MG63 (cell line): ENCODE results near the gene SNED1. TPM values are rescaled to one million over a fixed set of nuclear protein-coding genes. Genes with fewer than 3 reads are reported as not detected.
"Not testable (repeated sequence)": the region's sequence is repeated elsewhere in the genome, so short reads cannot be mapped to it uniquely, and the experiment has no call there.

Experiments used
- DNase-seq: peaks from one replicate; pipeline ENCODE4 v3.0.0-alpha.2; 2020
- H3K27me3 ChIP-seq: fragments of 250-450 bp; sonication (Bioruptor Pico); 2 replicates; pipeline ENCODE4 v1.5.1; 2020; ENCODE audit warnings: mild to moderate bottlenecking, moderate library complexity
- H3K36me3 ChIP-seq: fragments of 250-450 bp; sonication (Bioruptor Pico); 2 replicates; pipeline ENCODE4 v1.5.1; 2020; ENCODE audit warnings: mild to moderate bottlenecking, moderate library complexity
- H3K4me3 ChIP-seq: fragments of 250-450 bp; sonication (Bioruptor Pico); 2 replicates; pipeline ENCODE4 v1.5.1; 2020; ENCODE audit warnings: mild to moderate bottlenecking, moderate library complexity
- H3K9me3 ChIP-seq: fragments of 250-450 bp; sonication (Bioruptor Pico); 2 replicates; pipeline ENCODE4 v1.5.1; 2020; ENCODE audit warnings: mild to moderate bottlenecking, moderate library complexity
- total RNA-seq: library from RNA; depleted of rRNA; stranded (reverse); fragments of >200 nt; shearing (Covaris generic); gene quantifications from 2 replicates; pipeline ENCODE4 v1.2.3, GENCODE V29; 2014; ENCODE audit warnings: low replicate concordance

SNED1 gene
- total RNA-seq, 1 experiment from 2014 or later = 5.1 TPM

- H3K36me3 ChIP-seq = peaks cover 28% of the 10 kb centered on the region
Observed at GRCh38 chr2:241102239-241102803, 103.9 kb downstream of the SNED1 start, which contains the start of gene MTERF4. MTERF4 (minus strand) TSS chr2:241102287; CDS start chr2:241102273, 14 bp downstream.

GRCh38 chr2:241103176-241103595 is 104.8 kb downstream of the SNED1 start:
- no peak for DNase-seq

More at GRCh38 chr2:241102239-241102803, 103.9 kb downstream of the SNED1 start, which contains the start of gene MTERF4:
- Histone ChIP-seq H3K27me3 (no peaks in the 10 kb centered on the region), H3K9me3 (no peaks in the 10 kb centered on the region), H3K4me3 (peak within 1 kb of the TSS; percentile 74)
- peak; percentile 83 for DNase-seq

DNA sequence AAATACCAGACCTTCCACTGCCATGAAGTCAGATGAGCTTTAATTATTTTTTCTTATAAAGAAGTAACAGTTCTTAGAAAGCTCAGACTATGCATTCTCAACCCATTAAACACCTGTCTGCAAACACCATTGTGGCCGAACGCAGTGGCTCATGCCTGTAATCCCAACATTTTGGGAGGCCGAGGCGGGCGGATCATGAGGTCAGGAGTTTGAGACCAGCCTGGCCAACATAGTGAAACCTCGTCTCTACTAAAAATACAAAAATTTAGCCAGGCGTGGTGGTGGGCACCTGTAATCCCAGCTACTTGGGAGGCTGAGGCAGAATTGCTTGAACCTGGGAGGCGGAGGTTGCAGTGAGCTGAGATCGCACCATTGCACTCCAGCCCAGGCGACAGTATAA is 106.2 kb downstream of the SNED1 start:
- not testable (repeated sequence) for DNase-seq, H3K4me3 ChIP-seq

More at GRCh38 chr2:241103176-241103595, 104.8 kb downstream of the SNED1 start:
- no peaks in the 10 kb centered on the region for H3K27me3 ChIP-seq
- H3K36me3 ChIP-seq = peaks cover 21% of the 10 kb centered on the region
- peak overlapping the region; percentile 74 for H3K4me3 ChIP-seq
- no peaks in the 10 kb centered on the region for H3K9me3 ChIP-seq

DNA sequence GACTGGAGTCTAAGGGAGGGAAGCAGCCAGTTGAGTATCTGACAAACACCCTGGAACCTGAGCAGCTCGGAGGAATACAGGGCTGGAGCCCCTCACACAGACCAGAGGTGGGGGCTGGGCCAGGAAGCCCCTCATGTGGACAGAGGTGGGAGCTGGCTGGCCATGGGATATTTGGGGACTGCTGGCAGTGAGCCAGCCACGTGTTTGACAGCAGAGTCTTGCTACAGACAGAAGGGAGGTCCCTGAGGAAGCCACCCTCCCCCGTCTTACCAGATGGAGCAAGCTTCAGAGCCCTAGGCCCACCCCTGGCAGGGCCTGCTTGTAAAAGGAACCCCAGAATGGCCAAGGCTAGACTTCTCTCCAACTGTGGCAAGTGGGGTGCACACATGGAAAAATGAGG is 107.2 kb downstream of the SNED1 start:
- Histone ChIP-seq H3K36me3 (peaks cover 3% of the 10 kb centered on the region; the same call in 1 of the 2 replicates), H3K4me3 (no peak overlapping the region), H3K9me3 (no peaks in the 10 kb centered on the region), H3K27me3 (no peaks in the 10 kb centered on the region)
- DNase-seq = no peak

More for the DNA sequence above, 106.2 kb downstream of the SNED1 start:
- not testable (repeated sequence) for H3K27me3 ChIP-seq, H3K9me3 ChIP-seq
- H3K36me3 ChIP-seq = peaks cover 11% of the 10 kb centered on the region

DNA sequence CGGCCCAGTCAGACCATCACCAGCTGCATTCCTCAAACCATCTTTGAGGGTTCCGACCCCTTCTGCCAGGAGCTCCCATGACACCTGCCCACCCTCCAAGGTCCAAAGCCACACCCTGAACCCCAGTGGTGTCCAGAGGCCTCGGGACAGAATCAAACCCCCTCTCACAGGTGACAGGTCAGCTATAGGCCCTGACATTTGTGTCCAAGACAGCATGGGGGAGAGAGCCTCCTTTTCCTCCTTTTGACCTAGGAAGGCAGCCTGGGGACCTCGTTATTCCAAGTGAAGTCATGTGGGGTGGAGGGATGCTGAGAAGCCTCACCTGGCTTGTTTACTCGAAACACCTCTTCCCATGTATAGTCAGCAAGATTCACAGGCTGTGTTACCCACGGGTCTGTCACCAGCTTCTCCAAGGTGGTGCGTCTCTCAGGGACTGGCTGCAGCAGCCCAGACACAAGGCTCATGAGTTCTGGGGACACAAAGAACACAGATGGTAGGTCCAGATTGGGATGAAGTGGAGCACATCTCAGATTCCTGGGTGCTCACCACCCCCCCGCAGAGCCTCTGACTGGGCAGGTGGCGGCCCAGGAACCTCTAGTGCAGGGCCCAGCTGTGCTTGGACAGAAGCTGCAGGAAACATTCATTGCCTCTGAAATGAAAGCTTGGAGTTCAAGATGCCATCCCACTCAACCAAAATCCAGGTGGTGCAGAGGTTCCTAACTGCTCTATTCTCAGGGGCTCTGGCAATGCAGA is 108.8 kb downstream of the SNED1 start:
- Histone ChIP-seq H3K36me3 (no peaks in the 10 kb centered on the region), H3K27me3 (no peaks in the 10 kb centered on the region), H3K4me3 (no peak overlapping the region), H3K9me3 (no peaks in the 10 kb centered on the region)
- no peak for DNase-seq

- Histone ChIP-seq H3K4me3 (no peak overlapping the region), H3K27me3 (no peaks in the 10 kb centered on the region), H3K9me3 (no peaks in the 10 kb centered on the region), H3K36me3 (no peaks in the 10 kb centered on the region)
- no peak for DNase-seq
Observed at GRCh38 chr2:241108271-241109209, 110.1 kb downstream of the SNED1 start.

- Histone ChIP-seq H3K9me3 (no peaks in the 10 kb centered on the region), H3K27me3 (no peaks in the 10 kb centered on the region), H3K4me3 (no peak overlapping the region), H3K36me3 (no peaks in the 10 kb centered on the region)
- DNase-seq = no peak
Observed at GRCh38 chr2:241109210-241110088, 111.0 kb downstream of the SNED1 start.

- DNase-seq = no peak
- no peaks in the 10 kb centered on the region for H3K9me3 ChIP-seq
- H3K27me3 ChIP-seq = no peaks in the 10 kb centered on the region
- no peak overlapping the region for H3K4me3 ChIP-seq
- no peaks in the 10 kb centered on the region for H3K36me3 ChIP-seq
Observed at GRCh38 chr2:241110089-241110606, 111.7 kb downstream of the SNED1 start.

DNA sequence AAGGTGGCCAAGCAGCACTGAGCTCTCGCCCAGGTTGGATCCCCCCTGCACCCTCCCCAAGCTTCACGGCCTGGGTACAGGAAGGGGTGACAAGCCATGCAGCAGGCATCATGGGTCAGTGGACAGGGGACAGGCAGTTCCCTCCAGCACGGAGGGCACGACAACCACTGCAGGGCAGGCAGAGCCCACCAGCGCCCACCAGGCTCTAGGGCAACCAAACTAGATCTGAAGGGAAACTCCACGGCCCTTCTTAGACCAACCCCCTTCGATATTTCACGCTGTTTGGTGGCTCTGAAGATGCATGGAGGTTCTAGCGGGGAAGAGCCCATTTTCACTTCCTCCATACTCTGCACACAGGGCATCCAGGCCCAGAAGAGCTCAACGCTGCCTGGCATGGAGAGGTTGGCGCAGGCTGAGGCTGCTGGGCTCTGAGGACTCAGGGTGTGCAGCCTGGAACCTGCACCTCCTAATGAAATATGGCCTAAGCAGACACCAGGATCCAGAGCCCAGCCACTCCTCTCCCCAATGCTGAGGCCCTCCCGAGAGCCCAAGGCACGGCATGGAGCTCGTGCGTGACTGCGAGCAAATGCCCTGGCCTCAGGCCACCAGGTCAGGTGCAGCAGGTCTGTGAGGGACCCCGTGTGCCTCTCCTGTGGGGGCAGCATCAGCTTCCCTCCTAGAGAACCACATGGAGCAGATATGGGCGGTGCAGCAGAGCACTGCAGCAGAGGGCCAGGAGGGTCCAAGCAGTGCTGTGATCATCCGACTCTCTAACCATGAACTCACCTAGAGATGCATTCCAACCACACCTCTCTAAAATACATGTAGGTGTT is 112.4 kb downstream of the SNED1 start:
- Histone ChIP-seq H3K36me3 (no peaks in the 10 kb centered on the region), H3K9me3 (no peaks in the 10 kb centered on the region), H3K27me3 (no peaks in the 10 kb centered on the region), H3K4me3 (no peak overlapping the region)
- DNase-seq = no peak

- Histone ChIP-seq H3K27me3 (no peaks in the 10 kb centered on the region), H3K4me3 (no peak overlapping the region), H3K9me3 (no peaks in the 10 kb centered on the region), H3K36me3 (no peaks in the 10 kb centered on the region)
- DNase-seq = no peak
Observed at GRCh38 chr2:241111440-241111805, 113.0 kb downstream of the SNED1 start.

GRCh38 chr2:241112046-241112445 is 113.6 kb downstream of the SNED1 start:
- DNase-seq = no peak
- Histone ChIP-seq H3K4me3 (no peak overlapping the region), H3K36me3 (no peaks in the 10 kb centered on the region), H3K9me3 (no peaks in the 10 kb centered on the region), H3K27me3 (no peaks in the 10 kb centered on the region)

DNA sequence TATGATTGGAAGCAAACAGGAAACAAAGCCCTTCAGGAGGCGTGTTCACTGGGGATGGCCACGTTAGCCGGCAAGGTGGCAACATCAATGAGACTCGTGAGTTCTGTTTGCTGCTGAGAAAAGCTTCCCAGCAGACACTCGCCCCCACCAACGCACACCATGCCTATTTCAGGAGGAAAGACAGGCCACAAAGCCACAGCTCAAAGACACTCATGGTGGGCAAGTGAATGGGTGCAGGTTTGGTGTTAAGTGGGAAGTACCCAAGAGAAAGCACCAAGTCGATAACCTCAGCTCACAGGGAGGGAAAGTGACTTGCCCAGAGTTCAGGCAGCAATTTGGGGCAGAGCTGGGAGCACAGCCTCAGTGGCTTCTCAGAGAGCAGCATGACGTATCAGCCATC is 114.2 kb downstream of the SNED1 start:
- H3K4me3 ChIP-seq = no peak overlapping the region
- H3K27me3 ChIP-seq = no peaks in the 10 kb centered on the region

DNA sequence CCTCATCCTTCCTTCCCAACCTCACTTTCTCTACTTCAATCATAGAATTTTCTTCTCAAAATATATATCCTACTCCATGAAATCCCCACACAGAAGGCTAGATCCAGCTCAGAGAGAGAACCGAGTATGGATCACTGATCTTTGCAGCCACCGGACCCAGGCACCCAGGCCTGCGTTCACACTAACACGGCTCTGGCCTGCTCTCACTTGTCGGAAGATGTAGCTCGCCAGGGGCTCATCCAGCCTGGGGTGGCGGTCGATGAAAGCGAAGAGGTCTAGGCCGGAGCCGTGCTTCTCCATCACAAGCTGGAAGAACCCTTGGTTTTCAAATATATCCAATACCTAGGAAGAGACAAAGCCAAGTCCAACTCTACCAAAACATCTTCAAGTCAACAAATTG is 116.4 kb downstream of the SNED1 start:
- no peaks in the 10 kb centered on the region for H3K36me3 ChIP-seq
- H3K27me3 ChIP-seq = no peaks in the 10 kb centered on the region
- no peak for DNase-seq
- H3K4me3 ChIP-seq = no peak overlapping the region
- no peaks in the 10 kb centered on the region for H3K9me3 ChIP-seq

More for the DNA sequence above, 114.2 kb downstream of the SNED1 start:
- H3K9me3 ChIP-seq = no peaks in the 10 kb centered on the region
- no peaks in the 10 kb centered on the region for H3K36me3 ChIP-seq
- no peak for DNase-seq

DNA sequence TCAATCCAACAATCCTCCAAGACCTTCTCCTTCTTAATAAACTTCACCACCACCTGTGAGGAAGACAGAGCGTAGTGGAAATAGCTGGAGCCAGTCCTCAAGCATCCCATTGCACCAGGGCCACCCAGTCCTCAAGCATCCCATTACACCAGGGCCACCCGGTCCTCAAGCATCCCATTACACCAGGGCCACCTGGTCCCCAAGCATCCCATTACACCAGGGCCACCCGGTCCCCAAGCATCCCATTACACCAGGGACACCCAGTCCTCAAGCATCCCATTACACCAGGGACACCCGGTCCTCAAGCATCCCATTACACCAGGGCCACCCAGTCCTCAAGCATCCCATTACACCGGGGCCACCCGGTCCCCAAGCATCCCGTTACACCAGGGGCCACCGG is 116.9 kb downstream of the SNED1 start:
- no peaks in the 10 kb centered on the region for H3K9me3 ChIP-seq
- H3K36me3 ChIP-seq = no peaks in the 10 kb centered on the region

More for the DNA sequence above, 116.9 kb downstream of the SNED1 start:
- H3K4me3 ChIP-seq = no peak overlapping the region
- no peaks in the 10 kb centered on the region for H3K27me3 ChIP-seq
- no peak for DNase-seq
